GM06990 (cell line): ENCODE data around the gene CNOT4.

ENCODE experiments used
- DNase-seq: peaks from one replicate; pipeline ENCODE4 v3.0.0-alpha.2; 2011; ENCODE audit not compliant: insufficient read length; ENCODE audit errors: extremely low read depth
- H3K27me3 ChIP-seq: replicated peaks from 2 replicates; pipeline ENCODE4 v1.6.0; 2011; ENCODE audit warnings: low read length; ENCODE audit not compliant: control insufficient read depth, insufficient read depth
- H3K36me3 ChIP-seq: 2 replicates; pipeline ENCODE4 v1.5.1; 2011; ENCODE audit warnings: low read length; ENCODE audit not compliant: control insufficient read depth, insufficient read depth
- H3K4me3 ChIP-seq: replicated peaks from 2 replicates; pipeline ENCODE4 v1.5.1; 2011; ENCODE audit warnings: low read depth, mild to moderate bottlenecking, control low read depth, low read length
- TF ChIP-seq, protein P1 (sequence below): IDR thresholded peaks from 2 replicates; pipeline ENCODE4 v1.5.1; 2011; ENCODE audit warnings: low read length, control low read depth, mild to moderate bottlenecking, inconsistent platforms; ENCODE audit not compliant: insufficient read depth, poor library complexity, severe bottlenecking

The CNOT4 gene

DNA sequence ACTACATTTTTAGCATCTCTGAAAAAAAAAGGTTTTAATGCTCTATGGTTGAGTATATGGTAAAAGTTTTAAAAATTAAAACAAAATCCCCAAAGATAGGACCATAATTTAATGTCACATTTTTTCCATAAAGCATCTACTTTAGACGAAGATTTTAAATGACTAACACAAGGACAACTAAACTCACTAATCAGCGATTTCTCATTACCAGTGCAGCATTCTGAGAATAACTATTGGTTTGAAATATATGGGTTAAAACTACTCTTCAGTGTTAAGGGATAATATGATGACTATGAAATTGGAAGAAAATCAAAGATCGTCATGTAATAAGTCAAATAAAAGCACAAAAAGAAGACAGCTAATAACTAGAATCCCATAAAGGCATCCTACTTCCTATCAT is 118.4 kb downstream of the CNOT4 start:
- no peak for DNase-seq
- Histone ChIP-seq H3K36me3 (peaks cover 6% of the 10 kb centered on the region), H3K4me3 (no peak overlapping the region), H3K27me3 (no peaks in the 10 kb centered on the region)
- TF ChIP-seq, protein P1, sequence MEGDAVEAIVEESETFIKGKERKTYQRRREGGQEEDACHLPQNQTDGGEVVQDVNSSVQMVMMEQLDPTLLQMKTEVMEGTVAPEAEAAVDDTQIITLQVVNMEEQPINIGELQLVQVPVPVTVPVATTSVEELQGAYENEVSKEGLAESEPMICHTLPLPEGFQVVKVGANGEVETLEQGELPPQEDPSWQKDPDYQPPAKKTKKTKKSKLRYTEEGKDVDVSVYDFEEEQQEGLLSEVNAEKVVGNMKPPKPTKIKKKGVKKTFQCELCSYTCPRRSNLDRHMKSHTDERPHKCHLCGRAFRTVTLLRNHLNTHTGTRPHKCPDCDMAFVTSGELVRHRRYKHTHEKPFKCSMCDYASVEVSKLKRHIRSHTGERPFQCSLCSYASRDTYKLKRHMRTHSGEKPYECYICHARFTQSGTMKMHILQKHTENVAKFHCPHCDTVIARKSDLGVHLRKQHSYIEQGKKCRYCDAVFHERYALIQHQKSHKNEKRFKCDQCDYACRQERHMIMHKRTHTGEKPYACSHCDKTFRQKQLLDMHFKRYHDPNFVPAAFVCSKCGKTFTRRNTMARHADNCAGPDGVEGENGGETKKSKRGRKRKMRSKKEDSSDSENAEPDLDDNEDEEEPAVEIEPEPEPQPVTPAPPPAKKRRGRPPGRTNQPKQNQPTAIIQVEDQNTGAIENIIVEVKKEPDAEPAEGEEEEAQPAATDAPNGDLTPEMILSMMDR = no peak

DNA sequence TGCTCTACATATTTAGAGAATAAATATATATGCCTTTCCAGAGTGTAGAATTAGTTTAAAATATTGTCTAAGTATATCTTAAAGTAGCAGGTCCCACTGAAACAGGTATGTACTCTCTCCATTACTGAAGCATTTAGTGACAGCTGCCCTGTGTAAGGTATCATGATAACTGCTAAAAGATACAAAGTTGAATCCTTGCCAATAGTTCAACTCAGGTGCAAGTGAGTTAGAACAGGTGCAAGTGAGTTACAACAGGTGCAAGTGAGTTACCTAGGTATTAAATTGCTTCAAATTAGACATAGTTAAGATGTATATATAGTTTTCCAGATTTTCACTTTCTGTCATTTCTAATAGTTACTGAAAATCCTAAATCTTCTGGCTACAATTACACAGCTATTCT is 119.1 kb downstream of the CNOT4 start:
- DNase-seq = no peak
- Histone ChIP-seq H3K36me3 (peaks cover 6% of the 10 kb centered on the region), H3K27me3 (no peaks in the 10 kb centered on the region), H3K4me3 (no peak overlapping the region)
- TF ChIP-seq, protein P1 = no peak

DNA sequence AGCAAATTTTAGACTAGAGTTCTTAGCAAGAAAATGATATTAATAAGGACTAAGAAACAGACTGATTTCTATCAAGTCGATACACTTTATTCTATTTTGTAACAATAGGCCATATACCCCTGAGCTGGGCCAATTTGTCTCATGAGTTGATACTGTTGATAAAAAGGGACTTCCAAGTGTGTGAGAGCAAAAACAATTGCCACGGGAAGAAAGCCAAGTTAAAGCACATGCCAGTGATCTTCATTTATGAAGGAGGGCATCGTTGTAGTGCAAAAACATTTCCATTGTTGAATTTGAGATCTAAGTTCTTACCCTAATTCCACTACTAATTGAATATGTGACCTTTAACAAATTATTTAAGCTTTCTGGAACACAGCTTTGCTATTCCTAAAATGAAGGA is 119.9 kb downstream of the CNOT4 start:
- Histone ChIP-seq H3K4me3 (no peak overlapping the region), H3K36me3 (peaks cover 4% of the 10 kb centered on the region; the same call in 1 of the 2 replicates), H3K27me3 (no peaks in the 10 kb centered on the region)
- TF ChIP-seq, protein P1 = no peak
- DNase-seq = no peak

DNA sequence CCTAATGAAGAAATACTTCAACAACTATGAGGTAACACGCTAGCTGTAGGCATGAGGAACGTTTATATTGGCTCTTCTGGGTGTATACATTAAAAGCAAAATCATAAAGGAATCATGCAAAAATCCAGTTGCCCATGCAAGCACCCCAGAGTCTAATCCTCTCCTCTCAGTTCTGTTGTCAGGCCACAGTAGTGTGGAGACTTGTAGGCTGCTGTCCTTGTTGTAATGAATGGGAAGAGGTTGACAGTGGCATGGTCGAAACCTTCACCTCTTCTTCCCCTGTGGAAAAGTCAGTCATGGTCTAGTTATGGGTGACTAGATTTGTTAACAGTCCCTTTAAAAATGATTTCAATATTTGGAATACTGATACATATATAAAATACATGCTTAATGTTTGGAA is 121.3 kb downstream of the CNOT4 start:
- Histone ChIP-seq H3K36me3 (no peaks in the 10 kb centered on the region), H3K4me3 (no peak overlapping the region), H3K27me3 (no peaks in the 10 kb centered on the region)
- no peak for DNase-seq
- TF ChIP-seq, protein P1 = no peak

DNA sequence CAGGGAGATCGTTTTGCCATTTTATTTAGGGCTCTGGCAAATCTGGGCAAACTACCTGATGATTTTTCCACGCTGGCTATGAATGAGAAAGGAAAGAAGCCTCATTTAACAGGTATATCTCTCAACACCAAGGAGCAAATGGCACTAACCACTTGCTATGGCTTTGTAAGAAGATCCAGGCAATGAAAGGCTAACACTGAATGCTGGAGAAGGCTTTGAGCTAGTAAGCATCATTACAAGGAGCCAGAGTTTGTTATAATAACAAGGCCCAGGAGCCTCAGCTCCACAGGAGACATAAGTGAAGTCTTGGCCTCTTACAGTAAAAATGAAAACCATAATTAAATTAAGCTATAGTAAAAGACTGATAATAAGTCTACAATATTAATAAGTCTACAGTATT is 123.1 kb downstream of the CNOT4 start:
- TF ChIP-seq, protein P1 = no peak

DNA sequence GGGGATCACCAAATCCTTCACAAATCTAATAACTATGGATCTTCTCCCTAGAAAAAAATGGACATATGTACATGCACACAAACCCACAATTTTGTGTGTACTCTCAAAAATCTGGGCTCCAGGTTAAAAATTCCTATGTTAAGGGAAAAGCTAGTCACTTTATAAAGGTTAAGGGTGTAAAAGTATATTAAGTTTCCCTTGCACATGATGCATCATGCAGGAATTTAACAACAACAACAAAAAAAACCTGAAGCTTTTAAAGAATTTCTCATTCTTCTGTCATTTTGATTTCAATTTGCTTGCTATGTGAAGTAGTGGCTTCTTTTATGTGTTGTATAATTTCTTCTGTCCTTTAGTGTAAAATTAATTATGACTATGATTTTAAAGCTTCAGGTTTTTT is 123.7 kb downstream of the CNOT4 start:
- TF ChIP-seq, protein P1 = no peak
- no peak for DNase-seq
- Histone ChIP-seq H3K27me3 (no peaks in the 10 kb centered on the region), H3K36me3 (no peaks in the 10 kb centered on the region; the same call in none of the 2 replicates), H3K4me3 (no peak overlapping the region)

More for the DNA sequence above, 123.1 kb downstream of the CNOT4 start:
- Histone ChIP-seq H3K4me3 (no peak overlapping the region), H3K36me3 (no peaks in the 10 kb centered on the region; the same call in none of the 2 replicates), H3K27me3 (no peaks in the 10 kb centered on the region)
- DNase-seq = no peak
